ENCODE data around the gene UNC13B. TPM values are rescaled to one million over a fixed set of nuclear protein-coding genes. Genes with fewer than 3 reads are reported as not detected.

The UNC13B gene
- total RNA-seq, 5 donors from 2014 or later (not counting 1 experiment from before 2014, with no cell fraction given): 0.45 to 1.2 (median 0.72) TPM

DNA sequence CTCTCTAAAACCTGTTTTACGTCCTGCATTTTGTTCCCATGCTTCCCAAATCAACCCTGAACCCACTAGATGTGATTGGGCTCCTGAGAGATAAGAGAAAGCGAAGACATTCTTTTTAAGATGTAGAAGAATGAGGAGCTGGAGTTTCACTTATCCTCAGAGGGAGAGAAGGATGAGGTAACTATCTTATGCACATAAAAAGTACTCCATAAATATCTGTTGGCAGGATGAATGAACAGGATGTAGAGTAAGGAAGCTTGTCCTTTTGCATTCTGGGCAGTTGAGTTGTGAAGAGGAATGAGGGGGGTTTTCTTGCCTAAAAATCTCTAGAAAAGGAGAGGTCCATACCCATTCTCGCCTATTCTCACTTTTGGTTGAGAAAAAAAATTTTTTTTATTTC is 163.2 kb downstream of the UNC13B start:
- no peaks in the 10 kb centered on the region for H3K27me3 ChIP-seq (replicated peaks in 1 of 2; ENCODE audit: control insufficient read depth in 2 of 2, extremely low read depth in 1 of 2, insufficient read depth in 2 of 2, low read length in 1 of 2)
- WGBS (ENCODE audit: insufficient coverage): no CpG with 5 or more reads among the region's 3 CpGs
- DNase-seq: no peak
- no peak overlapping the region for H3K27ac ChIP-seq (ENCODE audit: low read length)
- CTCF ChIA-PET: no interaction called here
- Mint-ChIP-seq H3K9me3 (no peaks in the 10 kb centered on the region), H3K27ac (no peak overlapping the region), H3K36me3 (no peaks in the 10 kb centered on the region), H3K4me3 (no peak overlapping the region), H3K27me3 (peaks cover 3% of the 10 kb centered on the region in 2 donors), H3K4me1 (peaks cover 0 to 2% (median 0%) of the 10 kb centered on the region in 3 donors)
- ATAC-seq (replicated peaks in 1 of 4): no peak
- H3K36me3 ChIP-seq (ENCODE audit: control insufficient read depth in 2 of 2, extremely low read depth in 1 of 2, insufficient read depth in 1 of 2, low read length in 1 of 2): no peaks in the 10 kb centered on the region
- POLR2A ChIA-PET: no interaction called here
- no peaks in the 10 kb centered on the region for H3K9me3 ChIP-seq
- H3K4me1 ChIP-seq (ENCODE audit: control insufficient read depth in 1 of 2, extremely low read depth in 1 of 2, insufficient read depth in 2 of 2, low read length in 2 of 2): no peaks in the 10 kb centered on the region
- no peak overlapping the region for H3K4me3 ChIP-seq (ENCODE audit: control insufficient read depth in 1 of 2, extremely low read depth in 1 of 2, low read length in 1 of 2)

DNA sequence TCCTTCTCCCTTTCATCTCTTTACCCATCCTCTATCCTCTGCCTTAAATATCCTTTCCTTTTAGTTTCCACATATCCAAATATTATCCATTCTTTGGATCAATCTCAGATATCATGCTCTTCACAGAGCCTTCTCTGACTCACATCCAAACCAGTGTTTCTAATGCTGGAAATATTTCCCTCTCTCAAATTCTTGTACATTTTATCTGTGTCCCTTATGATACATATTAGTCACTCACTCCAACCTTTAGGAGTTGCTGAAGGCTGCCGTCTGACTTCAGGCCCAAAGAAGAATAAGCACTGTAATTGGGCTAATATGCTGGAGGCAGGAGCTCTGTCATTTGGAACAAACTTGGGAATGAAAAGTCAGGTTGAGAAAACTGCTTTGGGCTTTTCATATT is 171.7 kb downstream of the UNC13B start:
- H3K27ac Mint-ChIP-seq: no peak overlapping the region
- CTCF ChIA-PET: interaction anchor here (0.7 kb wide), 2 partner anchors 352 to 617 kb away, joined by 3 read pairs; no protein-coding TSS in a partner anchor
- ATAC-seq (replicated peaks in 1 of 4) (no peak), DNase-seq (no peak)
- no peak overlapping the region for H3K4me3 Mint-ChIP-seq
- no peak overlapping the region for H3K4me3 ChIP-seq (ENCODE audit: control insufficient read depth in 1 of 2, extremely low read depth in 1 of 2, low read length in 1 of 2)
- WGBS (ENCODE audit: insufficient coverage): no CpG with 5 or more reads among the region's 1 CpG
- POLR2A ChIA-PET: no interaction called here
- no peaks in the 10 kb centered on the region for H3K9me3 Mint-ChIP-seq
- H3K4me1 ChIP-seq (ENCODE audit: control insufficient read depth in 1 of 2, extremely low read depth in 1 of 2, insufficient read depth in 2 of 2, low read length in 2 of 2): no peaks in the 10 kb centered on the region
- H3K27ac ChIP-seq (ENCODE audit: low read length): no peak overlapping the region
- H3K27me3 ChIP-seq (replicated peaks in 1 of 2; ENCODE audit: control insufficient read depth in 2 of 2, extremely low read depth in 1 of 2, insufficient read depth in 2 of 2, low read length in 1 of 2): no peaks in the 10 kb centered on the region
- H3K4me1 Mint-ChIP-seq: no peaks in the 10 kb centered on the region
- H3K27me3 Mint-ChIP-seq: peaks cover 4 to 10% of the 10 kb centered on the region in 2 donors
- no peaks in the 10 kb centered on the region for H3K9me3 ChIP-seq
- H3K36me3 Mint-ChIP-seq: no peaks in the 10 kb centered on the region
- H3K36me3 ChIP-seq (ENCODE audit: control insufficient read depth in 2 of 2, extremely low read depth in 1 of 2, insufficient read depth in 1 of 2, low read length in 1 of 2): no peaks in the 10 kb centered on the region

DNA sequence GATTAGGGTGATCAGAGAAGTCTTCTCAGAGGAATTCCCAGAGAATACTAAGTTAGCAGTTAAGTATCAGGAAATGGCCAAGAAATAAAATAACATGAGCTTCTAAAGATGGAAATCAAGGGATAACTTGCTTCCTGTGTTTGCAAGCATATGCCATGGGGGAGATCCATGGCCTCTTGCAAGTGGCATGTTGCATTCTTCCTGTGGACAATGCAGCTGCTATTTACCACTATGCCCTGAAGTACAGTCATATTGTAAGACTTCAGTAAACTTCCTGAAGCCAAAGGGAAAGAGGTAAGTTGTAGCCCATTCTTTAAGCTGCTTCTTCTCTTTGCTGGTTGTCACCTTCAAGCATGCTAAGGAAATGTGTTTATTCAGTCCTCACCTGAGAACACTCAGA is 173.4 kb downstream of the UNC13B start:
- H3K27me3 ChIP-seq (replicated peaks in 1 of 2; ENCODE audit: control insufficient read depth in 2 of 2, extremely low read depth in 1 of 2, insufficient read depth in 2 of 2, low read length in 1 of 2): peaks cover 0 to 4% of the 10 kb centered on the region in 2 experiments
- H3K27ac Mint-ChIP-seq: no peak overlapping the region
- no peak for DNase-seq
- ATAC-seq (replicated peaks in 1 of 4): no peak
- no peaks in the 10 kb centered on the region for H3K4me1 ChIP-seq (ENCODE audit: control insufficient read depth in 1 of 2, extremely low read depth in 1 of 2, insufficient read depth in 2 of 2, low read length in 2 of 2)
- no peaks in the 10 kb centered on the region for H3K9me3 Mint-ChIP-seq
- no peaks in the 10 kb centered on the region for H3K9me3 ChIP-seq
- H3K4me1 Mint-ChIP-seq: no peaks in the 10 kb centered on the region
- H3K27ac ChIP-seq (ENCODE audit: low read length): no peak overlapping the region
- no peaks in the 10 kb centered on the region for H3K36me3 ChIP-seq (ENCODE audit: control insufficient read depth in 2 of 2, extremely low read depth in 1 of 2, insufficient read depth in 1 of 2, low read length in 1 of 2)
- H3K4me3 ChIP-seq (ENCODE audit: control insufficient read depth in 1 of 2, extremely low read depth in 1 of 2, low read length in 1 of 2): no peak overlapping the region
- H3K36me3 Mint-ChIP-seq: no peaks in the 10 kb centered on the region
- POLR2A ChIA-PET: no interaction called here
- peaks cover 4 to 7% of the 10 kb centered on the region in 2 donors for H3K27me3 Mint-ChIP-seq
- CTCF ChIA-PET: no interaction called here
- no peak overlapping the region for H3K4me3 Mint-ChIP-seq

DNA sequence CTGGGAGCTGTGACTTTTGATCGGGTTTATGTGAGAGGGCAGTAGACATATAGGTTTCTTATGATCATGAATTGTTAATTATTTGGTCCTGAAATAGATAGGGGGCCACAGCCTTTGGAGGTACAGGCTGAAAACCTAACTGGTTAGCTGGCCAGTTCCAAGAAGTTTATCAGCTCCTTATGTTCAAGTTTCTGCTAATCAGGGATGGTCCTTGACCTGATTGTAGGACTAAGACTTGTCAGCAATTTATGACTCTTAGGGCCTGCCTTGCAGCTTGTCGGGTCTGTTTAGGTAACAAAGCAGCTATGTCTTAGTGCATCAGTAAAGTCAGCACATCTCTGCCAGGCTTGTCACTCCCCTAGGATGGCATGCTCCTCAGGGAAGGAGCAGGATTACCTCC is 176.3 kb downstream of the UNC13B start:
- H3K36me3 Mint-ChIP-seq: no peaks in the 10 kb centered on the region
- WGBS (ENCODE audit: insufficient coverage): 88% methylated on average over 1 of the region's 2 CpGs
- ChIA-PET POLR2A (no interaction called here), CTCF (interaction anchor here in 1 of 2 donors (0.6 kb wide), 1 partner anchor 269 kb away, joined by 6 read pairs; no protein-coding TSS in a partner anchor)
- no peaks in the 10 kb centered on the region for H3K4me1 Mint-ChIP-seq
- ATAC-seq (replicated peaks in 1 of 4): no peak
- H3K4me3 Mint-ChIP-seq: no peak overlapping the region
- no peaks in the 10 kb centered on the region for H3K36me3 ChIP-seq (ENCODE audit: control insufficient read depth in 2 of 2, extremely low read depth in 1 of 2, insufficient read depth in 1 of 2, low read length in 1 of 2)
- H3K27me3 Mint-ChIP-seq: peaks cover 11 to 13% of the 10 kb centered on the region in 2 donors
- DNase-seq: no peak
- no peak overlapping the region for H3K27ac ChIP-seq (ENCODE audit: low read length)
- peaks cover 0 to 13% of the 10 kb centered on the region in 2 experiments for H3K27me3 ChIP-seq (replicated peaks in 1 of 2; ENCODE audit: control insufficient read depth in 2 of 2, extremely low read depth in 1 of 2, insufficient read depth in 2 of 2, low read length in 1 of 2)
- no peaks in the 10 kb centered on the region for H3K9me3 ChIP-seq
- H3K4me3 ChIP-seq (ENCODE audit: control insufficient read depth in 1 of 2, extremely low read depth in 1 of 2, low read length in 1 of 2): no peak overlapping the region
- H3K4me1 ChIP-seq (ENCODE audit: control insufficient read depth in 1 of 2, extremely low read depth in 1 of 2, insufficient read depth in 2 of 2, low read length in 2 of 2): no peaks in the 10 kb centered on the region
- H3K27ac Mint-ChIP-seq: no peak overlapping the region
- no peaks in the 10 kb centered on the region for H3K9me3 Mint-ChIP-seq

DNA sequence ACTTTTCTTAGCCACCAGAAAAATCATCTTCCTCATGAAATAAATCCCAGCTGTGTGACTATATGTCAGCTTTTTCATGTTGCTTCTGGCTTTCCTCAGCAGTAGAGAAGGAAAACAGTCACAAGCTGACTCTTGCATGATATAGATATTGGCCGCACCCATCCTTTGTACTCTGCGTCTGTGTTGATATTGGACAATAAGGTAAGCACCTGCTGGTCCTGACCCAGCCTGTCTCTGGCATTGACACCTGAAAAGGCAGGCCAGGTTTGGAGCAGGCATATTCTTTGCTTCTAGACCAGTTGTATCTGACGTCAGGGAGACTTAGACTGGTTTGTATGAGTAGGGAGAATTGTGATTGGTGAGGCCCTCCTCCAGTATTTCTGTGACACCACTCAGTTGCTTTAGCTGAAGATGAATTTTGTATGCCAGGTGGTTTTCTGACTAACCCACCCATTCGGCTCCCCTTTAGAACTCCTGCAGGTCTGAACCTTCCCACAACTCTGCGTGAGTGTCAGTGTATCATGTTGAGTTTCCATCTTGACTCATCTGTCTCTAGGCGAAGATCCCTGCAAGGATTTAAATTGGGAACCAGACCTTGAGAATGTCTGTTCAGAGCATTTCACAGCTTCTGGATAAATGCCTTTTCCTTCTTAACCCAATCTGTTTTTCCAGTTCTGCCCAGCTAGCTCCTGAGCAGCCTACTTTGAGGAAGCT is 176.9 kb downstream of the UNC13B start:
- Mint-ChIP-seq H3K27ac (no peak overlapping the region), H3K9me3 (no peaks in the 10 kb centered on the region), H3K27me3 (peaks cover 13 to 16% of the 10 kb centered on the region in 2 donors), H3K4me3 (no peak overlapping the region), H3K4me1 (no peaks in the 10 kb centered on the region), H3K36me3 (no peaks in the 10 kb centered on the region)
- no peaks in the 10 kb centered on the region for H3K36me3 ChIP-seq (ENCODE audit: control insufficient read depth in 2 of 2, extremely low read depth in 1 of 2, insufficient read depth in 1 of 2, low read length in 1 of 2)
- DNase-seq (no peak), ATAC-seq (replicated peaks in 1 of 4) (no peak)
- H3K9me3 ChIP-seq: no peaks in the 10 kb centered on the region
- 100% methylated on average over 2 of the region's 6 CpGs for WGBS (ENCODE audit: insufficient coverage)
- H3K4me3 ChIP-seq (ENCODE audit: control insufficient read depth in 1 of 2, extremely low read depth in 1 of 2, low read length in 1 of 2): no peak overlapping the region
- POLR2A ChIA-PET: no interaction called here
- no peak overlapping the region for H3K27ac ChIP-seq (ENCODE audit: low read length)
- CTCF ChIA-PET: no interaction called here
- peaks cover 0 to 13% of the 10 kb centered on the region in 2 experiments for H3K27me3 ChIP-seq (replicated peaks in 1 of 2; ENCODE audit: control insufficient read depth in 2 of 2, extremely low read depth in 1 of 2, insufficient read depth in 2 of 2, low read length in 1 of 2)
- H3K4me1 ChIP-seq (ENCODE audit: control insufficient read depth in 1 of 2, extremely low read depth in 1 of 2, insufficient read depth in 2 of 2, low read length in 2 of 2): no peaks in the 10 kb centered on the region

DNA sequence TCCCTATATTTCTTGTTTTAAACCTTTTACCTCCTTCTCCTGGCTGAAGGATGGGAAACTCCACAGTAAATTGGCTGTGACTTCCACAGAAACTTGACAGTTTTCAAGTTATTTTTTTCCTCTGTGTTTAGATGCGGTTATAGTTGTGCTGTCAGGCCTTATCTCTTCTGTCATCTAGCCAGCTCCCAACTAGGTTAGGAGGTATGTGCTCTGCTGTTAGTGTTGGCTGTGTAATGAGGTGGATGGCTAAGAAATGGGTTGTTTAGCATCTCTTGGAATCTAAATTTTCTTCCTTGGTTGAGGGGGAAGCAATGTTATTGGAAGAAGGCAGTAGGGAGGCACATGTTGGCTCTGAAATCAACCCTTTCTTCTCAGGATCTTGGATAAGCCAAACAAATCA is 178.2 kb downstream of the UNC13B start:
- no peaks in the 10 kb centered on the region for H3K9me3 ChIP-seq
- peaks cover 0 to 13% of the 10 kb centered on the region in 2 experiments for H3K27me3 ChIP-seq (replicated peaks in 1 of 2; ENCODE audit: control insufficient read depth in 2 of 2, extremely low read depth in 1 of 2, insufficient read depth in 2 of 2, low read length in 1 of 2)
- CTCF ChIA-PET: no interaction called here
- POLR2A ChIA-PET: no interaction called here
- no peaks in the 10 kb centered on the region for H3K36me3 Mint-ChIP-seq
- H3K27ac ChIP-seq (ENCODE audit: low read length): no peak overlapping the region
- no CpG with 5 or more reads among the region's 1 CpG for WGBS (ENCODE audit: insufficient coverage)
- ATAC-seq (replicated peaks in 1 of 4) (no peak), DNase-seq (no peak)
- no peaks in the 10 kb centered on the region for H3K9me3 Mint-ChIP-seq
- no peak overlapping the region for H3K4me3 Mint-ChIP-seq
- H3K4me3 ChIP-seq (ENCODE audit: control insufficient read depth in 1 of 2, extremely low read depth in 1 of 2, low read length in 1 of 2): no peak overlapping the region
- no peak overlapping the region for H3K27ac Mint-ChIP-seq
- no peaks in the 10 kb centered on the region for H3K4me1 Mint-ChIP-seq
- no peaks in the 10 kb centered on the region for H3K4me1 ChIP-seq (ENCODE audit: control insufficient read depth in 1 of 2, extremely low read depth in 1 of 2, insufficient read depth in 2 of 2, low read length in 2 of 2)
- H3K27me3 Mint-ChIP-seq: peaks cover 13 to 16% of the 10 kb centered on the region in 2 donors
- no peaks in the 10 kb centered on the region for H3K36me3 ChIP-seq (ENCODE audit: control insufficient read depth in 2 of 2, extremely low read depth in 1 of 2, insufficient read depth in 1 of 2, low read length in 1 of 2)

DNA sequence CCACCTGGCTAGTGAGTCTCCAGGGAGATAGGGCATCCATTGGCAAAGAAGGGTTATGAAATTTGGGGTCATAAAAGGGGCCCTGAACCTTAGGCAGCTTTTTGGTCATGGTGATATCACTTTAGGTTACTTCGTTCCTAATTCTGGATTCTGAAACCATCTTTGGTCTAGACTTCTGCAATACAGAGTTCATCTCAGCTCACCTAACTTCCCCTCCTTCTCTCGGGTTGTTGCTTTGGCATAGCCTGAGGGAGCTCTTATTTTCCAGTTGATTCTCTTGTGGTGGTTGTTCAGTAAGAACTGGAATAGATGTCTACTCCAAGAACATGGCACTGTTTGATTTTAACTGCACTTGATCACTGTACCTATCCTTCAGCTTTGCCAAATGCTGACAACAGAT is 179.2 kb downstream of the UNC13B start:
- ATAC-seq (replicated peaks in 1 of 4) (no peak), DNase-seq (no peak)
- no CpG with 5 or more reads among the region's 2 CpGs for WGBS (ENCODE audit: insufficient coverage)
- Mint-ChIP-seq H3K4me3 (no peak overlapping the region), H3K36me3 (no peaks in the 10 kb centered on the region), H3K27me3 (peaks cover 13 to 16% of the 10 kb centered on the region in 2 donors), H3K4me1 (no peaks in the 10 kb centered on the region), H3K9me3 (no peaks in the 10 kb centered on the region), H3K27ac (no peak overlapping the region)
- Histone ChIP-seq H3K36me3 (ENCODE audit: control insufficient read depth in 2 of 2, extremely low read depth in 1 of 2, insufficient read depth in 1 of 2, low read length in 1 of 2) (no peaks in the 10 kb centered on the region), H3K9me3 (no peaks in the 10 kb centered on the region), H3K4me1 (ENCODE audit: control insufficient read depth in 1 of 2, extremely low read depth in 1 of 2, insufficient read depth in 2 of 2, low read length in 2 of 2) (no peaks in the 10 kb centered on the region), H3K27ac (ENCODE audit: low read length) (no peak overlapping the region), H3K27me3 (replicated peaks in 1 of 2; ENCODE audit: control insufficient read depth in 2 of 2, extremely low read depth in 1 of 2, insufficient read depth in 2 of 2, low read length in 1 of 2) (peaks cover 0 to 13% of the 10 kb centered on the region in 2 experiments), H3K4me3 (ENCODE audit: control insufficient read depth in 1 of 2, extremely low read depth in 1 of 2, low read length in 1 of 2) (no peak overlapping the region)
- POLR2A ChIA-PET: no interaction called here
- CTCF ChIA-PET: no interaction called here
